ENCODE data around the gene ARMCX6. TPM values are rescaled to one million over a fixed set of nuclear protein-coding genes. Genes with fewer than 3 reads are reported as not detected.
A peak's percentile ranks its signal among the peaks of the same experiment; 100 is the strongest.

The ARMCX6 gene
- polyA plus RNA-seq, 1 of the 3 experiments (the other 2 are of a cell fraction) = 49.7 TPM

DNA sequence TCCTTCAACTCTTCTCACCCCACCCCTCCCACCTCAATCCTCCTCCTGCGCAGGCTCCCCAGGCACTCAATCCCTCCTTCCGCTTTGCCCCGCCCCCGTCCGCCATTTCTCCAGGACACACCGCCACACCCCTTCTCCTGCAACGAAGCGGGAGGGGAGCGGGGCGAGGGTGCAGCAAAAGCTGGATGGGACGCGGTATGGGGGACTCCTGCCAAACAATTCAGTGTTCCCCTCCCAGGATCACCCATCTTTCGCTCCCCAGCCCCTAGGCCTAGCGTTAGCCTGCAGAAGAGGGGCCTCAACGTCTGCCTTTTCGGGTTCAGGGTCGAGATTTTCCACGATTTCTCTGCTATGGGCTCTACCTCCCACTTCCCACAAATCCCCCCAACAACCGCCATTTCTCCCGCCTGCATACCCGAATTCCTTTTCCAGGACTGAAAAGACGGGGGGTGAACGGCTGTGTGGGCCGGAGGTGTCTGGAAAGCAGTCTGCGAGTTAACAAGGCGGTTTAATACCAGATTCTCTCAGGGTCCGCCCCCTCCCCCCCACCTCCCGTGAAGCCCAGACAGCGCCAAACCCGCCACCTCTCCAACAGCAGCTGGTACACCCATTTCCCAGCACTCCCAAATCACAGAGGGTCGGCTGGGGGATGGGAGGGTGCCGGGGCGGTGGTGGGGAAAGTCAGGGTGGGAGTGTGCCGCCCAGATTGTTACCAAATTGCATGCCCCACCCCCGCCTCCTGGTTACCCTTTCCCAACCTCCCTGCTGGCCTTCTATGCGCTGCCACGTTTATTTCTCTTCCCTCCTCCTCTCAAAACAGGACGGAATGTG lies 41.1 kb upstream of the ARMCX6 start:
- Histone ChIP-seq H2AFZ (ENCODE audit: low read depth) (peak overlapping the region; percentile 90; the same call in 1 of the 2 replicates), H3K9ac (peak overlapping the region; percentile 64; the same call in 1 of the 2 replicates), H3K79me2 (ENCODE audit: insufficient read depth) (no peaks in the 10 kb centered on the region; the same call in 1 of the 2 replicates), H3F3A (replicated peaks; ENCODE audit: insufficient read depth) (peaks cover 9% of the 10 kb centered on the region), H3K4me2 (peak overlapping the region; percentile 76), H3K4me1 (ENCODE audit: control insufficient read depth in 1 of 2, insufficient read depth in 2 of 2, low read depth in 1 of 2, low read length in 1 of 2) (peaks cover 0 to 5% of the 10 kb centered on the region in 2 experiments; a peak in 1 of 4 replicates), H3K9me2 (no peaks in the 10 kb centered on the region), H3K27me3 (ENCODE audit: insufficient read depth) (peaks cover 9% of the 10 kb centered on the region; the same call in 1 of the 2 replicates), H3K9me3 (no peaks in the 10 kb centered on the region), H3K27ac (ENCODE audit: low read depth in 2 of 2, low read length in 1 of 2) (peak overlapping the region; percentile 33 to 72; a peak in 3 of 4 replicates), H3K36me3 (replicated peaks in 1 of 2; ENCODE audit: control insufficient read depth in 1 of 2, insufficient read depth in 2 of 2, low read length in 1 of 2) (peaks cover 0 to 15% of the 10 kb centered on the region in 2 experiments), H3K4me3 (ENCODE audit: low read depth in 2 of 2, low read length in 1 of 2) (peak overlapping the region; percentile 64 to 69), H4K20me1 (ENCODE audit: insufficient read depth) (no peaks in the 10 kb centered on the region)
- TF ChIP-seq YY1 (IDR thresholded peaks at IDR 0.05; ENCODE audit: low read depth) (peak; percentile 82), MXI1 (IDR thresholded peaks at IDR 0.05; ENCODE audit: low read depth, low read length) (no peak; the same call in 1 of the 2 replicates), POLR2AphosphoS5 (IDR thresholded peaks at IDR 0.05; ENCODE audit: low read depth, low read length) (peak; percentile 43; the same call in 1 of the 2 replicates), NRF1 (IDR thresholded peaks at IDR 0.05; ENCODE audit: low read depth, low read length) (peak; percentile 75)
- peak; percentile 84 for DNase-seq
- POLR2A ChIA-PET = interaction anchor here (1.2 kb wide), 1 partner anchor 18 kb away, joined by 5 read pairs; no protein-coding TSS in a partner anchor
- CTCF ChIA-PET = interaction anchor here (1.3 to 1.5 kb wide), 2 partner anchors 10 to 42 kb away, joined by 3 to 4 read pairs; no protein-coding TSS in a partner anchor
- 8% methylated on average over 25 of the region's 38 CpGs for WGBS (ENCODE audit: low lambda C conversion rate)

- H3K36me3 ChIP-seq (replicated peaks in 1 of 2; ENCODE audit: control insufficient read depth in 1 of 2, insufficient read depth in 2 of 2, low read length in 1 of 2) = peaks cover 0 to 15% of the 10 kb centered on the region in 2 experiments
- WGBS (ENCODE audit: low lambda C conversion rate) = 52% methylated on average over 12 of the region's 12 CpGs
- no peak overlapping the region for H2AFZ ChIP-seq (ENCODE audit: low read depth)
- no peak for TF ChIP-seq RXRA (IDR thresholded peaks at IDR 0.05; ENCODE audit: borderline replicate concordance, low read depth)
- TF ChIP-seq SMC3 (IDR thresholded peaks at IDR 0.05; ENCODE audit: low read depth, low read length) = no peak
- TF ChIP-seq POLR2AphosphoS5 (IDR thresholded peaks at IDR 0.05; ENCODE audit: low read depth, low read length) = no peak
- no peak for TF ChIP-seq GABPA (IDR thresholded peaks at IDR 0.05; ENCODE audit: low read depth)
- TF ChIP-seq IRF3 (IDR thresholded peaks at IDR 0.05; ENCODE audit: low read depth, low read length) = no peak
- no peak for TF ChIP-seq NFIC (IDR thresholded peaks at IDR 0.05; ENCODE audit: borderline replicate concordance)
- TF ChIP-seq GATA2 (CRISPR knock-in tag; IDR thresholded peaks at IDR 0.05) = no peak
- no peak for TF ChIP-seq TCF12 (IDR thresholded peaks at IDR 0.05)
- no peak for TF ChIP-seq CTCF (IDR thresholded peaks at IDR 0.05)
- TF ChIP-seq RAD21 (IDR thresholded peaks at IDR 0.05; ENCODE audit: low read length) = no peak
- TF ChIP-seq TAF1 (IDR thresholded peaks at IDR 0.05; ENCODE audit: borderline replicate concordance, low read depth, low read length) = no peak
- TF ChIP-seq NRF1 (IDR thresholded peaks at IDR 0.05; ENCODE audit: low read depth, low read length) = no peak
- no peak for TF ChIP-seq TEAD4 (IDR thresholded peaks at IDR 0.05; ENCODE audit: borderline replicate concordance, insufficient read depth)
- TF ChIP-seq, protein P1, sequence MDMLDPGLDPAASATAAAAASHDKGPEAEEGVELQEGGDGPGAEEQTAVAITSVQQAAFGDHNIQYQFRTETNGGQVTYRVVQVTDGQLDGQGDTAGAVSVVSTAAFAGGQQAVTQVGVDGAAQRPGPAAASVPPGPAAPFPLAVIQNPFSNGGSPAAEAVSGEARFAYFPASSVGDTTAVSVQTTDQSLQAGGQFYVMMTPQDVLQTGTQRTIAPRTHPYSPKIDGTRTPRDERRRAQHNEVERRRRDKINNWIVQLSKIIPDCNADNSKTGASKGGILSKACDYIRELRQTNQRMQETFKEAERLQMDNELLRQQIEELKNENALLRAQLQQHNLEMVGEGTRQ (IDR thresholded peaks at IDR 0.05; ENCODE audit: borderline replicate concordance, low read depth, low read length) = no peak
- no peak for TF ChIP-seq CHD2 (IDR thresholded peaks at IDR 0.05; ENCODE audit: low read length, partially characterized antibody)
- no peak for TF ChIP-seq EP300 (IDR thresholded peaks at IDR 0.05; ENCODE audit: borderline replicate concordance in 1 of 2, low read depth in 1 of 2, low read length in 1 of 2)
- no peak for TF ChIP-seq RFX5 (IDR thresholded peaks at IDR 0.05; ENCODE audit: low read length)
- TF ChIP-seq, protein P2, sequence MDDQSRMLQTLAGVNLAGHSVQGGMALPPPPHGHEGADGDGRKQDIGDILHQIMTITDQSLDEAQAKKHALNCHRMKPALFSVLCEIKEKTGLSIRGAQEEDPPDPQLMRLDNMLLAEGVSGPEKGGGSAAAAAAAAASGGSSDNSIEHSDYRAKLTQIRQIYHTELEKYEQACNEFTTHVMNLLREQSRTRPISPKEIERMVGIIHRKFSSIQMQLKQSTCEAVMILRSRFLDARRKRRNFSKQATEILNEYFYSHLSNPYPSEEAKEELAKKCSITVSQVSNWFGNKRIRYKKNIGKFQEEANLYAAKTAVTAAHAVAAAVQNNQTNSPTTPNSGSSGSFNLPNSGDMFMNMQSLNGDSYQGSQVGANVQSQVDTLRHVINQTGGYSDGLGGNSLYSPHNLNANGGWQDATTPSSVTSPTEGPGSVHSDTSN (IDR thresholded peaks at IDR 0.05) = no peak
- no peak overlapping the region for H3K9ac ChIP-seq
- DNase-seq = no peak
- no peak overlapping the region for H3K4me3 ChIP-seq (ENCODE audit: low read depth in 2 of 2, low read length in 1 of 2)
- no peaks in the 10 kb centered on the region for H4K20me1 ChIP-seq (ENCODE audit: insufficient read depth)
- H3K27ac ChIP-seq (ENCODE audit: low read depth in 2 of 2, low read length in 1 of 2) = no peak overlapping the region
- ChIA-PET POLR2A (no interaction called here), CTCF (no interaction called here)
- peaks cover 9% of the 10 kb centered on the region for H3F3A ChIP-seq (replicated peaks; ENCODE audit: insufficient read depth)
- H3K9me2 ChIP-seq = no peaks in the 10 kb centered on the region
- H3K9me3 ChIP-seq = no peaks in the 10 kb centered on the region
- no peak overlapping the region for H3K4me2 ChIP-seq
- H3K4me1 ChIP-seq (ENCODE audit: control insufficient read depth in 1 of 2, insufficient read depth in 2 of 2, low read depth in 1 of 2, low read length in 1 of 2) = peaks cover 0 to 5% of the 10 kb centered on the region in 2 experiments; a peak in 1 of 4 replicates
- H3K79me2 ChIP-seq (ENCODE audit: insufficient read depth) = no peaks in the 10 kb centered on the region; the same call in 1 of the 2 replicates
- H3K27me3 ChIP-seq (ENCODE audit: insufficient read depth) = peaks cover 9% of the 10 kb centered on the region; the same call in 1 of the 2 replicates
These were observed 39.7 kb upstream of the ARMCX6 start for GRCh38 chrX:101657495-101657894.

All from SK-N-SH (cell line).